Heart right ventricle (tissue), 16 donors: ENCODE results near the gene PTGES3L. TPM values are rescaled to one million over a fixed set of nuclear protein-coding genes. Genes with fewer than 3 reads are reported as not detected.

Experiments used
- ATAC-seq, 8 donors: fragments of 200-7000 bp; cut with Tn5 transposase; one replicate each; pipeline ENCODE4 v1.9.1; 2020; ENCODE audit warnings: mild to moderate bottlenecking in 8 of 8, moderate library complexity in 8 of 8, moderate number of reproducible peaks in 1 of 8
- DNase-seq, 2 donors: peaks; one replicate each; pipeline ENCODE4 v3.0.0-alpha.2; 2020
- H3K27ac ChIP-seq, 10 donors: fragments of 200-600 bp; sonication (generic) in 2 of 10; one replicate each; pipeline versions ENCODE4 v1.5.0 to v1.8.0; 2020 to 2022; ENCODE audit warnings: mild to moderate bottlenecking in 3 of 10
- H3K27me3 ChIP-seq, 7 donors: fragments of 200-600 bp; one replicate each; pipeline ENCODE4 v1.8.0; 2021 to 2022; ENCODE audit warnings: mild to moderate bottlenecking in 2 of 7
- H3K36me3 ChIP-seq, 9 donors: fragments of 200-600 bp; sonication (generic) in 1 of 9; one replicate each; pipeline versions ENCODE4 v1.5.0 to v1.8.0; 2020 to 2022; ENCODE audit warnings: mild to moderate bottlenecking in 2 of 9
- H3K4me1 ChIP-seq, 9 donors: fragments of 200-600 bp; sonication (generic) in 1 of 9; one replicate each; pipeline versions ENCODE4 v1.5.0 to v1.8.0; 2020 to 2022; ENCODE audit warnings: mild to moderate bottlenecking in 4 of 9
- H3K4me3 ChIP-seq, 10 donors: fragments of 200-600 bp; sonication (generic) in 2 of 10; one replicate each; pipeline versions ENCODE4 v1.5.0 to v1.8.0; 2020 to 2022; ENCODE audit warnings: mild to moderate bottlenecking in 7 of 10, moderate library complexity in 2 of 10
- H3K9me3 ChIP-seq, 11 donors: fragments of 200-600 bp in 10 of 11; sonication (generic) in 2 of 11; one replicate each; pipeline versions ENCODE4 v1.5.0 to v1.8.0; 2013 to 2022; ENCODE audit warnings: mild to moderate bottlenecking in 2 of 11, control low read depth in 1 of 11, moderate library complexity in 1 of 11
- CTCF ChIP-seq, 9 donors: fragments of 200-600 bp; sonication (generic) in 2 of 9; IDR thresholded peaks; one replicate each; pipeline versions ENCODE4 v1.5.0 to v1.8.0; 2021 to 2022; ENCODE audit warnings: antibody characterized with exemption in 9 of 9, mild to moderate bottlenecking in 5 of 9, moderate library complexity in 1 of 9
- WGBS, 2 donors: extraction: QIAGEN DNeasy Blood & Tissue Kit; methylation state at CpG; one replicate each; pipeline ENCODE4 v1.1.7; 2013; ENCODE audit warnings: inconsistent platforms in 1 of 2; 5-methylcytosine and 5-hydroxymethylcytosine counted together
- intact Hi-C, 10 donors: fragments of 100-400 bp; cut with DNase I; formaldehyde crosslinking; loops; one replicate each; pipeline versions ENCODE4 v1.11.1 to v1.14.2; 2022
- polyA plus RNA-seq, 2 donors: library from polyadenylated mRNA; stranded (reverse); fragments of 200-250 nt; gene quantifications; one replicate each; pipeline ENCODE4 v1.2.3, GENCODE V29; 2013
- total RNA-seq, 10 donors: library from RNA; stranded (reverse); fragmentation: NEBNext Ultra II Directional in 3 of 10; extraction: Animal tissue kit (Norgen Biotek cat#: 25700) in 3 of 10; gene quantifications; one replicate each; pipeline versions ENCODE4 v1.2.1 to v1.2.4, GENCODE V29; 2021 to 2023
- donor health status: Arrhythmogenic right ventricular cardiomyopathy.
- donor health status: ischemic (EF 13 %, LVEDD 7.1; RV severe dilation, severe dysfunction).
- donor health status: healthy with polysubstance abuse.
- donor health status: DM: no; HTN: yes; CAD: no.
- donor health status: DM: no; HTN: no; CAD: no.
- donor health status: ischemic (EF 25% LVEDD 6.9; RV normal size, moderate dysfunction).
- donor health status: ischemic (EF 25% LVEDD 5.7; RV mildly dilated, moderate dysfunction).
- donor health status: healthy.
- donor health status: DM: yes; HTN: yes; CAD: no.
- donor health status: Ischemic cardiomyopathy.
- donor health status: ischemic (EF 35%, LVEDD 5.7; RV mildly dilated, moderate dysfunction).
- donor health status: nonischemic (EF 11% LVEDD 7.7; RV severe dilation, severe dysfunction).
- donor health status: DM: yes; HTN: yes; CAD: no.
- donor health status: PGD.
- donor health status: ischemic (EF 29% LVEDD 5.4; RV normal size, mild dysfunction).
- donor health status: nonischemic (EF 23%, LVEDD 6.1; RV moderate dilation, normal function).

Gene PTGES3L
- total and polyA plus RNA-seq, 12 donors, result 33.9 to 58.8 (median 40.5) TPM

DNA sequence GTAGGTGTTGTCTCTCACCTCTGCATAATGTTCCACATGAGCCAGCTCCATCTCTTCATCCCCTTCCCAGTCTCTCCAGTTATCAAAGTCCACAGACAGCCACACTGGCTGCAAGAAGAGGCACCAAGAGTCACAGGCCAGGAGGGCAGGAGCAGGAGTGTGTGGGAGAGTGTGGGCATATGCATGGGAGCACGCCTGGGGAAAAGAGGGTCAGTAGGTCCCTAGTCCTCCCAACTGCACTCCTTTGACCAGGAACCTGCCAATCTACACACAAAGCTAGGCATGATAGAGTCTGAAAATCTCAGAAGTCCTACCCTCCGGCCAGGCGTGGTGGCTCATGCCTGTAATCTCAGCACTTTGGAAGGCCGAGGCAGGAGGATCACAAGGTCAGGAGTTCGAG lies 8.3 kb downstream of the PTGES3L start:
- no peak for TF ChIP-seq CTCF (IDR thresholded peaks at IDR 0.05)
- WGBS, 2 donors, result 84 to 89% methylated on average over 5 of the region's 5 CpGs
- Histone ChIP-seq H3K27ac (no peak overlapping the region), H3K27me3 (no peaks in the 10 kb centered on the region), H3K36me3 (no peaks in the 10 kb centered on the region), H3K9me3 (no peaks in the 10 kb centered on the region), H3K4me3 (no peak overlapping the region), H3K4me1 (no peaks in the 10 kb centered on the region)
- DNase-seq (no peak), ATAC-seq (no peak)
- intact Hi-C loops, result no loop called here

- intact Hi-C loops, result no loop called here
- Histone ChIP-seq H3K4me1 (peaks cover 0 to 8% (median 5%) of the 10 kb centered on the region in 9 donors), H3K9me3 (no peaks in the 10 kb centered on the region), H3K27ac (no peak overlapping the region), H3K27me3 (no peaks in the 10 kb centered on the region), H3K36me3 (no peaks in the 10 kb centered on the region), H3K4me3 (no peak overlapping the region)
- 38 to 56% methylated on average over 5 of the region's 5 CpGs for WGBS, 2 donors
- no peak for DNase-seq
- no peak for ATAC-seq
- no peak for TF ChIP-seq CTCF (IDR thresholded peaks at IDR 0.05)
These were observed 10.8 kb downstream of the PTGES3L start for GRCh38 chr17:42969001-42969581.

- WGBS, 2 donors, result 88 to 95% methylated on average over 1 of the region's 1 CpG
- Histone ChIP-seq H3K27ac (no peak overlapping the region), H3K4me3 (no peak overlapping the region), H3K27me3 (no peaks in the 10 kb centered on the region), H3K4me1 (peaks cover 0 to 16% (median 14%) of the 10 kb centered on the region in 9 donors), H3K9me3 (no peaks in the 10 kb centered on the region), H3K36me3 (peaks cover 0 to under 1% (median 0%) of the 10 kb centered on the region in 9 donors)
- ATAC-seq (no peak), DNase-seq (no peak)
- TF ChIP-seq CTCF (IDR thresholded peaks at IDR 0.05), result no peak
- intact Hi-C loops, result no loop called here
These were observed 12.0 kb downstream of the PTGES3L start for GRCh38 chr17:42967925-42968324.

- DNase-seq, result peak; percentile 91
- intact Hi-C loops, result no loop called here
- Histone ChIP-seq H3K27ac (peak within 1 kb of the TSS; percentile 0 to 93 (median 88)), H3K4me1 (peaks cover 0 to 17% (median 14%) of the 10 kb centered on the region in 9 donors), H3K27me3 (no peaks in the 10 kb centered on the region), H3K36me3 (peaks cover 0 to 36% (median 16%) of the 10 kb centered on the region in 9 donors), H3K4me3 (peak within 1 kb of the TSS; percentile 50 to 89 (median 77)), H3K9me3 (no peaks in the 10 kb centered on the region)
- TF ChIP-seq CTCF (IDR thresholded peaks at IDR 0.05), result no peak
- WGBS, 2 donors, result 1 to 2% methylated on average over 43 of the region's 43 CpGs
- ATAC-seq, result peak; percentile 94 to 99 (median 98)
These were observed 15.5 kb downstream of the PTGES3L start, which contains the start of gene AARSD1 for GRCh38 chr17:42964161-42964932. TSS of gene AARSD1 (minus strand) at chr17:42964454. CDS start at chr17:42964440, 14 bp downstream.
